ELF-1 (cell line): Measurements from ENCODE around the gene BCAP31.

Source experiments
- DNase-seq: peaks from one replicate; pipeline ENCODE4 v3.0.0-alpha.2; 2016; ENCODE audit warnings: low read depth, low spot score

BCAP31 gene

GRCh38 chrX:153724252-153725038, at the start of gene BCAP31, which contains the start of gene ABCD1:
TSS of gene BCAP31 (minus strand) at chrX:153724387. CDS start at chrX:153723244, 1,143 bp downstream.
TSS of gene ABCD1 (plus strand) at chrX:153724856. CDS start at chrX:153725267, 411 bp downstream.
- peak; percentile 96 for DNase-seq

- DNase-seq = no peak
These were observed 49.0 kb upstream of the BCAP31 start for GRCh38 chrX:153773218-153773611.

- DNase-seq = no peak
These were observed 48.4 kb upstream of the BCAP31 start for GRCh38 chrX:153772316-153773217.

- DNase-seq = no peak
These were observed 47.5 kb upstream of the BCAP31 start for GRCh38 chrX:153771415-153772315.

GRCh38 chrX:153770601-153771414, 46.6 kb upstream of the BCAP31 start:
- no peak for DNase-seq

GRCh38 chrX:153769865-153770600, 45.8 kb upstream of the BCAP31 start:
- no peak for DNase-seq

- DNase-seq = no peak
These were observed 45.1 kb upstream of the BCAP31 start for GRCh38 chrX:153769158-153769864.

- DNase-seq = no peak
These were observed 44.3 kb upstream of the BCAP31 start for GRCh38 chrX:153768311-153769157.

- DNase-seq = no peak
These were observed 43.5 kb upstream of the BCAP31 start for GRCh38 chrX:153767674-153768055.

- DNase-seq = peak; percentile 51
These were observed 42.9 kb upstream of the BCAP31 start for GRCh38 chrX:153766871-153767673.

- peak; percentile 63 for DNase-seq
These were observed 42.1 kb upstream of the BCAP31 start for GRCh38 chrX:153766098-153766817.

- peak; percentile 56 for DNase-seq
These were observed 41.2 kb upstream of the BCAP31 start for GRCh38 chrX:153765138-153766079.

GRCh38 chrX:153764786-153765137, 40.6 kb upstream of the BCAP31 start:
- DNase-seq = no peak

GRCh38 chrX:153763989-153764755, 40.0 kb upstream of the BCAP31 start, which contains the start of gene PLXNB3:
TSS of gene PLXNB3 (plus strand) at chrX:153764249. CDS start at chrX:153765536, 1,287 bp downstream.
- DNase-seq = peak; percentile 87
